ENCODE results near the gene ARHGAP42.

The ARHGAP42 gene

GRCh38 chr11:100941033-100941432 lies 253.9 kb downstream of the ARHGAP42 start:
- H3K27me3 ChIP-seq (ENCODE audit: control insufficient read depth in 1 of 2, insufficient read depth in 2 of 2, low read length in 2 of 2) = no peaks in the 10 kb centered on the region
- no peak overlapping the region for H3K9ac ChIP-seq (ENCODE audit: low read depth in 1 of 2, low read length in 2 of 2)
- H3K4me3 ChIP-seq (ENCODE audit: low read depth in 1 of 2, low read length in 2 of 2) = no peak overlapping the region
- peaks cover 0 to 6% of the 10 kb centered on the region in 2 donors for H3K4me1 ChIP-seq (ENCODE audit: control insufficient read depth in 1 of 2, insufficient read depth in 2 of 2, low read length in 2 of 2)
- H3K27ac ChIP-seq (ENCODE audit: low read depth, low read length) = no peak overlapping the region
- H3K9me3 ChIP-seq (ENCODE audit: control insufficient read depth in 1 of 2, low read length in 2 of 2) = no peaks in the 10 kb centered on the region
- peaks cover 0 to 8% of the 10 kb centered on the region in 2 donors for H3K36me3 ChIP-seq (ENCODE audit: control insufficient read depth in 1 of 2, insufficient read depth in 2 of 2, low read length in 2 of 2)

- Histone ChIP-seq H3K27ac (ENCODE audit: low read depth, low read length) (no peak overlapping the region), H3K9me3 (ENCODE audit: control insufficient read depth in 1 of 2, low read length in 2 of 2) (no peaks in the 10 kb centered on the region)
Observed at GRCh38 chr11:100942016-100942415, 254.9 kb downstream of the ARHGAP42 start.

GRCh38 chr11:100948936-100949335 lies 261.8 kb downstream of the ARHGAP42 start:
- H3K27ac ChIP-seq (ENCODE audit: low read depth, low read length) = no peak overlapping the region
- no peaks in the 10 kb centered on the region for H3K27me3 ChIP-seq (ENCODE audit: control insufficient read depth in 1 of 2, insufficient read depth in 2 of 2, low read length in 2 of 2)
- no peak overlapping the region for H3K4me3 ChIP-seq (ENCODE audit: low read depth in 1 of 2, low read length in 2 of 2)
- H3K4me1 ChIP-seq (ENCODE audit: control insufficient read depth in 1 of 2, insufficient read depth in 2 of 2, low read length in 2 of 2) = no peaks in the 10 kb centered on the region
- no peaks in the 10 kb centered on the region for H3K9me3 ChIP-seq (ENCODE audit: control insufficient read depth in 1 of 2, low read length in 2 of 2)
- no peak overlapping the region for H3K9ac ChIP-seq (ENCODE audit: low read depth in 1 of 2, low read length in 2 of 2)
- peaks cover 0 to under 1% of the 10 kb centered on the region in 2 donors for H3K36me3 ChIP-seq (ENCODE audit: control insufficient read depth in 1 of 2, insufficient read depth in 2 of 2, low read length in 2 of 2)

More at GRCh38 chr11:100942016-100942415, 254.9 kb downstream of the ARHGAP42 start:
- H3K4me1 ChIP-seq (ENCODE audit: control insufficient read depth in 1 of 2, insufficient read depth in 2 of 2, low read length in 2 of 2) = peaks cover 0 to 6% of the 10 kb centered on the region in 2 donors
- no peak overlapping the region for H3K9ac ChIP-seq (ENCODE audit: low read depth in 1 of 2, low read length in 2 of 2)
- no peaks in the 10 kb centered on the region for H3K27me3 ChIP-seq (ENCODE audit: control insufficient read depth in 1 of 2, insufficient read depth in 2 of 2, low read length in 2 of 2)
- no peak overlapping the region for H3K4me3 ChIP-seq (ENCODE audit: low read depth in 1 of 2, low read length in 2 of 2)
- H3K36me3 ChIP-seq (ENCODE audit: control insufficient read depth in 1 of 2, insufficient read depth in 2 of 2, low read length in 2 of 2) = peaks cover 0 to under 1% of the 10 kb centered on the region in 2 donors

- no peaks in the 10 kb centered on the region for H3K9me3 ChIP-seq (ENCODE audit: control insufficient read depth in 1 of 2, low read length in 2 of 2)
- H3K36me3 ChIP-seq (ENCODE audit: control insufficient read depth in 1 of 2, insufficient read depth in 2 of 2, low read length in 2 of 2) = peaks cover 0 to 3% of the 10 kb centered on the region in 2 donors
- no peaks in the 10 kb centered on the region for H3K27me3 ChIP-seq (ENCODE audit: control insufficient read depth in 1 of 2, insufficient read depth in 2 of 2, low read length in 2 of 2)
- H3K27ac ChIP-seq (ENCODE audit: low read depth, low read length) = no peak overlapping the region
- H3K4me3 ChIP-seq (ENCODE audit: low read depth in 1 of 2, low read length in 2 of 2) = no peak overlapping the region
- H3K4me1 ChIP-seq (ENCODE audit: control insufficient read depth in 1 of 2, insufficient read depth in 2 of 2, low read length in 2 of 2) = no peaks in the 10 kb centered on the region
- no peak overlapping the region for H3K9ac ChIP-seq (ENCODE audit: low read depth in 1 of 2, low read length in 2 of 2)
Observed at GRCh38 chr11:100949443-100949842, 262.4 kb downstream of the ARHGAP42 start.

GRCh38 chr11:100955318-100955717 lies 268.2 kb downstream of the ARHGAP42 start:
- peaks cover under 1 to 3% of the 10 kb centered on the region in 2 donors for H3K36me3 ChIP-seq (ENCODE audit: control insufficient read depth in 1 of 2, insufficient read depth in 2 of 2, low read length in 2 of 2)

GRCh38 chr11:100956351-100956750 lies 269.3 kb downstream of the ARHGAP42 start:
- H3K27ac ChIP-seq (ENCODE audit: low read depth, low read length) = no peak overlapping the region
- H3K27me3 ChIP-seq (ENCODE audit: control insufficient read depth in 1 of 2, insufficient read depth in 2 of 2, low read length in 2 of 2) = no peaks in the 10 kb centered on the region
- H3K4me3 ChIP-seq (ENCODE audit: low read depth in 1 of 2, low read length in 2 of 2) = no peak overlapping the region
- H3K36me3 ChIP-seq (ENCODE audit: control insufficient read depth in 1 of 2, insufficient read depth in 2 of 2, low read length in 2 of 2) = peaks cover 3 to 6% of the 10 kb centered on the region in 2 donors
- H3K9me3 ChIP-seq (ENCODE audit: control insufficient read depth in 1 of 2, low read length in 2 of 2) = no peaks in the 10 kb centered on the region
- no peaks in the 10 kb centered on the region for H3K4me1 ChIP-seq (ENCODE audit: control insufficient read depth in 1 of 2, insufficient read depth in 2 of 2, low read length in 2 of 2)
- H3K9ac ChIP-seq (ENCODE audit: low read depth in 1 of 2, low read length in 2 of 2) = no peak overlapping the region

More at GRCh38 chr11:100955318-100955717, 268.2 kb downstream of the ARHGAP42 start:
- Histone ChIP-seq H3K4me1 (ENCODE audit: control insufficient read depth in 1 of 2, insufficient read depth in 2 of 2, low read length in 2 of 2) (no peaks in the 10 kb centered on the region), H3K9me3 (ENCODE audit: control insufficient read depth in 1 of 2, low read length in 2 of 2) (no peaks in the 10 kb centered on the region), H3K9ac (ENCODE audit: low read depth in 1 of 2, low read length in 2 of 2) (no peak overlapping the region), H3K4me3 (ENCODE audit: low read depth in 1 of 2, low read length in 2 of 2) (no peak overlapping the region), H3K27ac (ENCODE audit: low read depth, low read length) (no peak overlapping the region), H3K27me3 (ENCODE audit: control insufficient read depth in 1 of 2, insufficient read depth in 2 of 2, low read length in 2 of 2) (no peaks in the 10 kb centered on the region)

- Histone ChIP-seq H3K4me3 (ENCODE audit: low read depth in 1 of 2, low read length in 2 of 2) (no peak overlapping the region), H3K9ac (ENCODE audit: low read depth in 1 of 2, low read length in 2 of 2) (no peak overlapping the region), H3K27ac (ENCODE audit: low read depth, low read length) (no peak overlapping the region), H3K36me3 (ENCODE audit: control insufficient read depth in 1 of 2, insufficient read depth in 2 of 2, low read length in 2 of 2) (peaks cover 3 to 10% of the 10 kb centered on the region in 2 donors), H3K27me3 (ENCODE audit: control insufficient read depth in 1 of 2, insufficient read depth in 2 of 2, low read length in 2 of 2) (no peaks in the 10 kb centered on the region), H3K4me1 (ENCODE audit: control insufficient read depth in 1 of 2, insufficient read depth in 2 of 2, low read length in 2 of 2) (no peaks in the 10 kb centered on the region), H3K9me3 (ENCODE audit: control insufficient read depth in 1 of 2, low read length in 2 of 2) (no peaks in the 10 kb centered on the region)
Observed at GRCh38 chr11:100957499-100957898, 270.4 kb downstream of the ARHGAP42 start.

- H3K27ac ChIP-seq (ENCODE audit: low read depth, low read length) = no peak overlapping the region
- peaks cover 12 to 24% of the 10 kb centered on the region in 2 donors for H3K36me3 ChIP-seq (ENCODE audit: control insufficient read depth in 1 of 2, insufficient read depth in 2 of 2, low read length in 2 of 2)
Observed at GRCh38 chr11:100961633-100962032, 274.5 kb downstream of the ARHGAP42 start.

GRCh38 chr11:100963375-100963774 lies 276.3 kb downstream of the ARHGAP42 start:
- no peak overlapping the region for H3K27ac ChIP-seq (ENCODE audit: low read depth, low read length)
- no peaks in the 10 kb centered on the region for H3K27me3 ChIP-seq (ENCODE audit: control insufficient read depth in 1 of 2, insufficient read depth in 2 of 2, low read length in 2 of 2)
- H3K4me3 ChIP-seq (ENCODE audit: low read depth in 1 of 2, low read length in 2 of 2) = no peak overlapping the region
- H3K4me1 ChIP-seq (ENCODE audit: control insufficient read depth in 1 of 2, insufficient read depth in 2 of 2, low read length in 2 of 2) = no peaks in the 10 kb centered on the region
- H3K9ac ChIP-seq (ENCODE audit: low read depth in 1 of 2, low read length in 2 of 2) = no peak overlapping the region
- H3K9me3 ChIP-seq (ENCODE audit: control insufficient read depth in 1 of 2, low read length in 2 of 2) = no peaks in the 10 kb centered on the region
- H3K36me3 ChIP-seq (ENCODE audit: control insufficient read depth in 1 of 2, insufficient read depth in 2 of 2, low read length in 2 of 2) = peaks cover 12 to 24% of the 10 kb centered on the region in 2 donors

More at GRCh38 chr11:100961633-100962032, 274.5 kb downstream of the ARHGAP42 start:
- Histone ChIP-seq H3K9me3 (ENCODE audit: control insufficient read depth in 1 of 2, low read length in 2 of 2) (no peaks in the 10 kb centered on the region), H3K9ac (ENCODE audit: low read depth in 1 of 2, low read length in 2 of 2) (no peak overlapping the region), H3K27me3 (ENCODE audit: control insufficient read depth in 1 of 2, insufficient read depth in 2 of 2, low read length in 2 of 2) (no peaks in the 10 kb centered on the region), H3K4me1 (ENCODE audit: control insufficient read depth in 1 of 2, insufficient read depth in 2 of 2, low read length in 2 of 2) (no peaks in the 10 kb centered on the region), H3K4me3 (ENCODE audit: low read depth in 1 of 2, low read length in 2 of 2) (no peak overlapping the region)

GRCh38 chr11:100964435-100964834 lies 277.3 kb downstream of the ARHGAP42 start:
- Histone ChIP-seq H3K27ac (ENCODE audit: low read depth, low read length) (no peak overlapping the region), H3K36me3 (ENCODE audit: control insufficient read depth in 1 of 2, insufficient read depth in 2 of 2, low read length in 2 of 2) (peaks cover 12 to 24% of the 10 kb centered on the region in 2 donors), H3K9me3 (ENCODE audit: control insufficient read depth in 1 of 2, low read length in 2 of 2) (no peaks in the 10 kb centered on the region), H3K4me3 (ENCODE audit: low read depth in 1 of 2, low read length in 2 of 2) (no peak overlapping the region), H3K27me3 (ENCODE audit: control insufficient read depth in 1 of 2, insufficient read depth in 2 of 2, low read length in 2 of 2) (no peaks in the 10 kb centered on the region), H3K9ac (ENCODE audit: low read depth in 1 of 2, low read length in 2 of 2) (no peak overlapping the region), H3K4me1 (ENCODE audit: control insufficient read depth in 1 of 2, insufficient read depth in 2 of 2, low read length in 2 of 2) (no peaks in the 10 kb centered on the region)

- no peaks in the 10 kb centered on the region for H3K4me1 ChIP-seq (ENCODE audit: control insufficient read depth in 1 of 2, insufficient read depth in 2 of 2, low read length in 2 of 2)
- H3K27me3 ChIP-seq (ENCODE audit: control insufficient read depth in 1 of 2, insufficient read depth in 2 of 2, low read length in 2 of 2) = no peaks in the 10 kb centered on the region
- H3K9ac ChIP-seq (ENCODE audit: low read depth in 1 of 2, low read length in 2 of 2) = no peak overlapping the region
- H3K27ac ChIP-seq (ENCODE audit: low read depth, low read length) = no peak overlapping the region
- no peak overlapping the region for H3K4me3 ChIP-seq (ENCODE audit: low read depth in 1 of 2, low read length in 2 of 2)
- H3K9me3 ChIP-seq (ENCODE audit: control insufficient read depth in 1 of 2, low read length in 2 of 2) = no peaks in the 10 kb centered on the region
- H3K36me3 ChIP-seq (ENCODE audit: control insufficient read depth in 1 of 2, insufficient read depth in 2 of 2, low read length in 2 of 2) = peaks cover 12 to 23% of the 10 kb centered on the region in 2 donors
Observed at GRCh38 chr11:100965346-100965745, 278.3 kb downstream of the ARHGAP42 start.

Measured in duodenal mucosa (tissue), 2 donors.